Subcutaneous adipose tissue (tissue), 4 donors: ENCODE measurements around the gene PLCB2. TPM values are rescaled to one million over a fixed set of nuclear protein-coding genes. Genes with fewer than 3 reads are reported as not detected.

Experiments used
- total RNA-seq, 4 donors: library from RNA; depleted of rRNA; stranded (reverse); fragments of >200 nt; gene quantifications; one replicate each; pipeline ENCODE4 v1.1.0, GENCODE V29; 2016
- TF ChIP-seq, protein P1 (sequence below): fragments of 450-650 bp; IDR thresholded peaks from one replicate; pipeline ENCODE4 v1.5.1; 2016; ENCODE audit warnings: low read depth, mild to moderate bottlenecking, control low read depth, antibody characterized with exemption, moderate library complexity

Gene PLCB2
- total RNA-seq, 4 donors from 2014 or later: 13.8 to 69.7 (median 20.2) TPM

GRCh38 chr15:40250304-40250656 lies 57.5 kb downstream of the PLCB2 start:
- TF ChIP-seq, protein P1, sequence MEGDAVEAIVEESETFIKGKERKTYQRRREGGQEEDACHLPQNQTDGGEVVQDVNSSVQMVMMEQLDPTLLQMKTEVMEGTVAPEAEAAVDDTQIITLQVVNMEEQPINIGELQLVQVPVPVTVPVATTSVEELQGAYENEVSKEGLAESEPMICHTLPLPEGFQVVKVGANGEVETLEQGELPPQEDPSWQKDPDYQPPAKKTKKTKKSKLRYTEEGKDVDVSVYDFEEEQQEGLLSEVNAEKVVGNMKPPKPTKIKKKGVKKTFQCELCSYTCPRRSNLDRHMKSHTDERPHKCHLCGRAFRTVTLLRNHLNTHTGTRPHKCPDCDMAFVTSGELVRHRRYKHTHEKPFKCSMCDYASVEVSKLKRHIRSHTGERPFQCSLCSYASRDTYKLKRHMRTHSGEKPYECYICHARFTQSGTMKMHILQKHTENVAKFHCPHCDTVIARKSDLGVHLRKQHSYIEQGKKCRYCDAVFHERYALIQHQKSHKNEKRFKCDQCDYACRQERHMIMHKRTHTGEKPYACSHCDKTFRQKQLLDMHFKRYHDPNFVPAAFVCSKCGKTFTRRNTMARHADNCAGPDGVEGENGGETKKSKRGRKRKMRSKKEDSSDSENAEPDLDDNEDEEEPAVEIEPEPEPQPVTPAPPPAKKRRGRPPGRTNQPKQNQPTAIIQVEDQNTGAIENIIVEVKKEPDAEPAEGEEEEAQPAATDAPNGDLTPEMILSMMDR: no peak

- TF ChIP-seq, protein P1: no peak
Measured at GRCh38 chr15:40249477-40250303, 58.0 kb downstream of the PLCB2 start.

GRCh38 chr15:40248006-40248783 lies 59.5 kb downstream of the PLCB2 start:
- TF ChIP-seq, protein P1: no peak

DNA sequence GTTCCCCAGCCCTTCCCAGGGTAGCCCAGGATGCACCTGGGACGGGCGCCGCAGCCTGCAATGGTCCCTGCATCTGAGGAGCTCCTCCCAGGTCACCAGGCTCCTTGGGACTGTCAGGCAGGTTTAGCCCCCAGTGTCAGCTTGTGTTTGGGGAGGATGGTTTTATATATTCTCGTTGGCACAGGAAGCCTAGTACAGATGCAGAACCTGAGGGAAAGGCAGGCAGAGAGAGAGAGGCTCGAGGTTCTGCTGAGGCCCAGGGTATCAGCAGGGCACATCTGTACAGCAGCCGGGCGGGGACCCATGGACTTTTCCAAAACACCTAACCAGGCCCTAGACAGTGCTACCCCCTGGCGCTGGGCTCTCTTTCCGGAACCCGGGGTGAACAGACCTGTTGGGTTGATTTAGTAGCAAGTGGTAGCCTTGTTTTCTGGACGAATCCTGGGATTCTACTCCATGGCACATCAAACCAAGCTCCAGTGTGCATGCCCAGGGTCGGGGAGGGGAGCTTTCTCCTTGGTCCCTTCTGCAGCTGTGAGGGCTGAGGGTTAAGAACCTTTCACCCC lies 60.2 kb downstream of the PLCB2 start:
- TF ChIP-seq, protein P1: no peak

GRCh38 chr15:40246496-40247280 lies 61.0 kb downstream of the PLCB2 start:
- TF ChIP-seq, protein P1: no peak

- TF ChIP-seq, protein P1: no peak
Measured at GRCh38 chr15:40245666-40246450, 61.9 kb downstream of the PLCB2 start.
